GM23248 (cell line): ENCODE data around the gene B4GALT2. TPM values are rescaled to one million over a fixed set of nuclear protein-coding genes. Genes with fewer than 3 reads are reported as not detected.

ENCODE experiments used
- DNase-seq: peaks from one replicate; pipeline ENCODE4 v3.0.0-alpha.2; 2015
- H2AFZ ChIP-seq: fragments of 200-600 bp; sonication (generic); 2 replicates; pipeline ENCODE4 v1.6.1; 2016; ENCODE audit warnings: antibody characterized with exemption
- H3F3A ChIP-seq: fragments of 200-600 bp; sonication (generic); 2 replicates; pipeline ENCODE4 v1.6.1; 2016; ENCODE audit warnings: mild to moderate bottlenecking, antibody characterized with exemption, mixed run types; ENCODE audit not compliant: insufficient read depth
- H3K27ac ChIP-seq: fragments of 200-600 bp; sonication (generic); 2 replicates; pipeline ENCODE4 v1.5.1; 2016; ENCODE audit warnings: mild to moderate bottlenecking
- H3K27me3 ChIP-seq: fragments of 200-600 bp; sonication (generic); replicated peaks from 2 replicates; pipeline ENCODE4 v1.6.1; 2016; ENCODE audit warnings: mild to moderate bottlenecking; ENCODE audit not compliant: insufficient read depth
- H3K36me3 ChIP-seq: fragments of 200-600 bp; sonication (generic); 2 replicates; pipeline ENCODE4 v1.6.1; 2016; ENCODE audit warnings: low read depth, mild to moderate bottlenecking
- H3K4me1 ChIP-seq: fragments of 200-600 bp; sonication (generic); 2 replicates; pipeline ENCODE4 v1.6.1; 2016; ENCODE audit warnings: mild to moderate bottlenecking; ENCODE audit not compliant: insufficient read depth
- H3K4me2 ChIP-seq: fragments of 200-600 bp; sonication (generic); one replicate; pipeline ENCODE4 v1.6.1; 2016; ENCODE audit warnings: mild to moderate bottlenecking; ENCODE audit not compliant: unreplicated experiment
- H3K4me3 ChIP-seq: fragments of 200-600 bp; sonication (generic); 2 replicates; pipeline ENCODE4 v1.5.1; 2016; ENCODE audit warnings: mild to moderate bottlenecking
- H3K79me2 ChIP-seq: fragments of 200-600 bp; sonication (generic); 2 replicates; pipeline ENCODE4 v1.6.1; 2016; ENCODE audit warnings: mild to moderate bottlenecking; ENCODE audit not compliant: insufficient read depth
- H3K9ac ChIP-seq: fragments of 200-600 bp; sonication (generic); 2 replicates; pipeline ENCODE4 v1.6.1; 2016; ENCODE audit warnings: mild to moderate bottlenecking
- H3K9me2 ChIP-seq: fragments of 200-600 bp; sonication (generic); 2 replicates; pipeline ENCODE4 v1.6.1; 2016; ENCODE audit warnings: mixed run types, mild to moderate bottlenecking, moderate library complexity; ENCODE audit not compliant: insufficient read depth
- H3K9me3 ChIP-seq: fragments of 200-600 bp; sonication (generic); one replicate; pipeline ENCODE4 v1.6.1; 2017; ENCODE audit warnings: low read depth
- H4K20me1 ChIP-seq: fragments of 200-600 bp; sonication (generic); 2 replicates; pipeline ENCODE4 v1.6.0; 2016; ENCODE audit not compliant: insufficient read depth
- EZH2 ChIP-seq: fragments of 200-600 bp; sonication (generic); IDR thresholded peaks from 2 replicates; pipeline ENCODE4 v1.6.1; 2018; ENCODE audit warnings: antibody characterized with exemption, mild to moderate bottlenecking; ENCODE audit not compliant: insufficient read depth, poor library complexity, severe bottlenecking
- EZH2phosphoT487 ChIP-seq: fragments of 200-600 bp; sonication (generic); IDR thresholded peaks from 2 replicates; pipeline ENCODE4 v1.6.1; 2018; ENCODE audit warnings: antibody characterized with exemption, moderate library complexity, mild to moderate bottlenecking, low read depth; ENCODE audit not compliant: insufficient read depth
- WGBS, 2 experiments: methylation state at CpG; one replicate each; pipeline ENCODE4 v1.1.6; 2015 to 2017; ENCODE audit warnings: low lambda C conversion rate in 2 of 2, low coverage in 1 of 2; ENCODE audit errors: missing lambda C conversion rate in 2 of 2; 5-methylcytosine and 5-hydroxymethylcytosine counted together
- in situ Hi-C: fragments of 300-500 bp; cut with MboI; formaldehyde crosslinking; loops from 2 replicates; pipeline ENCODE4 v1.15.0; 2020
- polyA plus RNA-seq: library from polyadenylated mRNA; unstranded; fragments of >200 nt; fragmentation: Nextera tagmentation; extraction: Ambion mirVana; gene quantifications from 2 replicates; pipeline ENCODE4 v1.2.1, GENCODE V29; 2016
- total RNA-seq: library from RNA; depleted of rRNA; stranded (reverse); fragments of >200 nt; shearing (Covaris generic); gene quantifications from 2 replicates; pipeline ENCODE4 v1.2.3, GENCODE V29; 2014

Gene B4GALT2
- total and polyA plus RNA-seq, 2 experiments from 2014 or later = 27.3 to 221 TPM

DNA sequence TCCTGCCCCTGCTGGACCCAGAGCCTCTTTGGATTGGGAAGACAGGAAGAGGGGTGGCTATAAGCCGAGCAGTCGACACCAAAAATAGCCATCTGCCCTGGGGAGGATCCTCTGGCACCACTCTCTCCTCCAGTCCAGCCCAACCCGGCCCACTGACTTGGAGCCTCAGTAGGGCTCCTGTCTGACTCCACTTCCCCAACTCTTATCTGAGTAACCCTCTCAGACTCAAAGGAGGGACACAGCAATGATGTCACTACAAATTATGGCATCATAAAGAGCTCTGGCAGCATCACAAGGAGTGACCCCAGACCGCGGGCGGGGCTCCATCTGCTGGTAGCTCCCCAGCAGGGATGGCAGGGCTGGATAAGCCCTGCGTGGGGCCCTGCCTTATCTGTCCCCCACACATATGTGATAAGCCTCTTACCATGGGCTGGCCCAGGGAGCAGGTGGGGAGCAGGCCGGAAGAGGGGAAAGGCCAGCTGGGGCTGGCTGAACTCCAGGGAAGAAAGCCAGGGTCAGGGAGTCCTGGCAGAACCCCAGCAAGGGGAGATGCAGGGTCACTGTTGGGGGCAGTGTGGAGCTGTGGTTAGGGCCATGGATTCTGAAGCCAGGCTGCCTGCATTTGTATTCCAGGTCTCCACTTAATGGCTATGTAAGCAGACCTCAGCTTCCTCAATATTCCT lies 56.9 kb downstream of the B4GALT2 start:
- no peaks in the 10 kb centered on the region for H4K20me1 ChIP-seq
- no peaks in the 10 kb centered on the region for H3K36me3 ChIP-seq
- H3K4me3 ChIP-seq = no peak overlapping the region
- H3K4me1 ChIP-seq = peaks cover 29% of the 10 kb centered on the region
- no peak for TF ChIP-seq EZH2phosphoT487
- TF ChIP-seq EZH2 = no peak
- H3K4me2 ChIP-seq = no peak overlapping the region
- peaks cover 25% of the 10 kb centered on the region for H3F3A ChIP-seq
- in situ Hi-C loops = no loop called here
- no peak overlapping the region for H3K27ac ChIP-seq
- no peaks in the 10 kb centered on the region for H3K9me3 ChIP-seq
- WGBS, 2 experiments = 58 to 60% methylated on average over 8 of the region's 8 CpGs
- DNase-seq = peak; percentile 28
- 0 out of 2 replicates have a peak overlapping the region, but pooled peaks have one; percentile 23 for H2AFZ ChIP-seq
- H3K9ac ChIP-seq = no peak overlapping the region
- H3K79me2 ChIP-seq = no peaks in the 10 kb centered on the region
- H3K27me3 ChIP-seq = no peaks in the 10 kb centered on the region
- H3K9me2 ChIP-seq = no peaks in the 10 kb centered on the region

DNA sequence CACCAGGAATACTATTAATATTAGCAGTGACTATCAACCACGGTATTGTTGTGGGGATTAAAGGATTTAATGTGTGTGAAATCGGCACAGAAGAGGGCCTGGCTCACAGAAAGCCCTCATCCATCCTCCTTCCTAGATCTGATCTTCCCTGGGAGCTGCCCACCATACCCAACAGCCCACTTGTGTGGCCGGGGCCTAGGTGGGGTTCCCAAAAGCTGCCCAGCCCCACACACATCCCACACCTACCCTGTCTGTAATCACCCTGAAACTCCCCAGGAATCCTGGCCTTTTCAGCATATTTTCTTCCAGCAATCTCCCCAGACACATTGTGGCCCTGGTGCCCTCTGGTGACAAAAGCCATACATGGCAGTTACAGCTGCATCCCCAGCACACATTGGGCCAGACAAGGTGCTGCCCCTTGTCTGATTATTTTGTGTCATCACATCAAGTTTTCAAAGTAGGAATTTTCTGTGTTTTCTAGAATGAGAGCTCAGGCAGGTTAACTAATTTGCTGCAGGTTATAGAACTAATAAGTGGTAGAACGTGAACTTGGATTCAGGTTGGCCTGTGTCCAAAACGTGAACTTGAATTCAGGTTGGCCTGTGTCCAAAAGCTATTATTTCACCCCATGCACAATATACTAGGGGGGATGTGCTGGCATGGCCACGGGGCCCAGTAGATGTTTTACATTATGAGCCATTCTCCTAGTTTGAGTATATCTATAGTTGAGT lies 57.6 kb downstream of the B4GALT2 start:
- no peaks in the 10 kb centered on the region for H4K20me1 ChIP-seq
- H3K9me3 ChIP-seq = no peaks in the 10 kb centered on the region
- WGBS, 2 experiments = 4 to 6% methylated on average over 6 of the region's 6 CpGs
- no peaks in the 10 kb centered on the region for H3K79me2 ChIP-seq
- H2AFZ ChIP-seq = no peak overlapping the region
- no peak overlapping the region for H3K4me3 ChIP-seq
- H3F3A ChIP-seq = peaks cover 30% of the 10 kb centered on the region
- in situ Hi-C loops = no loop called here
- no peak overlapping the region for H3K27ac ChIP-seq
- no peak for TF ChIP-seq EZH2phosphoT487
- TF ChIP-seq EZH2 = no peak
- H3K4me2 ChIP-seq = no peak overlapping the region
- H3K9me2 ChIP-seq = no peaks in the 10 kb centered on the region
- no peaks in the 10 kb centered on the region for H3K36me3 ChIP-seq
- H3K27me3 ChIP-seq = no peaks in the 10 kb centered on the region
- peak; percentile 83 for DNase-seq
- peaks cover 34% of the 10 kb centered on the region for H3K4me1 ChIP-seq
- H3K9ac ChIP-seq = no peak overlapping the region

DNA sequence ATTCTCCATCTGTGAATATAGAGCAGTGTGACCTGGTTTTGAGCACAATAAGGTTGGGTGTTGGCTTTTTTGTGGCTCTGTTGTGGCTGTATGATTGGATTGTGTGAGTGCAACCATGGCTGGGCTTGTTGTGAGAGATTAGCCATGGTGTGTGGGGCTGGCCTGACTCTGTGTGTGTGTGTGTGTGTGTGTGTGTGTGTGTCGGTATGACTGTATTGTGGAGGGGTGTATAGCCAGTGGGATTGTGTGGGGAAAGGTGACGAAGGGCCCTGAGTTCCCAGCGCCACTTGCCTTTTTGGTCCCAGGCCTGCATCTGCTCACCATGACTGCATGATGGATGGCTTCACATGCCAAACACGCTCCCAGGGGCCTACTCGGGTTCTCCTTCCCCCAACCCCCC lies 58.1 kb downstream of the B4GALT2 start:
- H3K27me3 ChIP-seq = no peaks in the 10 kb centered on the region
- H3K4me3 ChIP-seq = no peak overlapping the region
- TF ChIP-seq EZH2 (no peak), EZH2phosphoT487 (no peak)
- no peaks in the 10 kb centered on the region for H3K9me3 ChIP-seq
- H3K36me3 ChIP-seq = no peaks in the 10 kb centered on the region
- in situ Hi-C loops = no loop called here
- no peak overlapping the region for H3K27ac ChIP-seq
- H4K20me1 ChIP-seq = no peaks in the 10 kb centered on the region
- 52 to 55% methylated on average over 5 of the region's 5 CpGs for WGBS, 2 experiments
- H3K4me2 ChIP-seq = no peak overlapping the region
- no peak for DNase-seq
- H3K4me1 ChIP-seq = peaks cover 34% of the 10 kb centered on the region
- H3K9me2 ChIP-seq = no peaks in the 10 kb centered on the region
- no peaks in the 10 kb centered on the region for H3K79me2 ChIP-seq
- no peak overlapping the region for H2AFZ ChIP-seq
- peaks cover 30% of the 10 kb centered on the region for H3F3A ChIP-seq
- H3K9ac ChIP-seq = no peak overlapping the region

DNA sequence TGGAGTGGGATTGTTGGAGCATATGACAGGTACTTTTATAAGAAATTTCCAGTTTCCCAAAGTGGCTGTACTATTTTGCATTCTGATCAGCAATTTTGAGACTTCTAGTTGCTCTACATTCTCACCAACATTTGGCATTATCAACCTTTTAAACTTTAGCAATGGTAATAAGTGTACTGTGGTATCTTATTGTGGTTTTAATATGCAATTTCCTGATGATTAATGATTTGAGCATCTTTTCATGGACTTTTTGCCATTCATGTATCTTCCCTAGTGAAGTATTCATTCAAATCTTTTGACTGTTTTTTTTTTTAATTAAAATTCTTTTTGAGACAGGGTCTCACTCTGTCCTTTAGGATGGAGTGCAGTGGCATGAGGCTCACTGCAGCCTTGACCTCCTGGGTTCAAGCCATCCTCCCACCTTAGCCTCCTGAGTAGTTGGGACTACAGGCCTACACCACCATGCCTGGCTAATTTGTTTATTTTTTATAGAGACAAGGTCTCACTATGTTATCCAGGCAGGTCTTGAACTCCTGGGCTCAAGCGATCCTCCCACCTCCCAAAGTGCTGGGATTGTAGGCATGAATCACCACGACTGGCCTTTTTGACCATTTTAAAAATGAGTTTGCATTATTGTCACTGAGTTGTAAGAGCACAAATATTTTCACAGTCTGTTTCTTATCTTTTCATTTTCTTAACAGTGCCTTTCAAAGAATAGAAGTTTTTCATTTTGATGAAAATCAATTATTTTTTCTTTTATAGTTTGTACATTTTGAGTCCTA lies 60.1 kb downstream of the B4GALT2 start:
- peak; percentile 61 for DNase-seq
- Histone ChIP-seq H3K4me1 (peaks cover 37% of the 10 kb centered on the region), H3K9me2 (no peaks in the 10 kb centered on the region), H3K9me3 (no peaks in the 10 kb centered on the region), H3K9ac (peak overlapping the region; percentile 44; the same call in 1 of the 2 replicates), H4K20me1 (no peaks in the 10 kb centered on the region), H3K27ac (peak overlapping the region; percentile 82), H3K27me3 (no peaks in the 10 kb centered on the region), H3K4me3 (no peak overlapping the region), H3K4me2 (peak overlapping the region; percentile 45), H3K79me2 (no peaks in the 10 kb centered on the region), H3K36me3 (no peaks in the 10 kb centered on the region), H3F3A (peaks cover 30% of the 10 kb centered on the region), H2AFZ (peak overlapping the region; percentile 5; the same call in 1 of the 2 replicates)
- no peak for TF ChIP-seq EZH2
- in situ Hi-C loops = no loop called here
- 37 to 44% methylated on average over 2 of the region's 2 CpGs for WGBS, 2 experiments
